GM18867 (cell line): ENCODE results near the gene ALK.

Experiments
- ATAC-seq: cut with Tn5 transposase; IDR thresholded peaks from one replicate; pipeline ENCODE4 v1.9.1; 2021; ENCODE audit warnings: mild to moderate bottlenecking, moderate library complexity; ENCODE audit not compliant: unreplicated experiment

ALK gene

DNA sequence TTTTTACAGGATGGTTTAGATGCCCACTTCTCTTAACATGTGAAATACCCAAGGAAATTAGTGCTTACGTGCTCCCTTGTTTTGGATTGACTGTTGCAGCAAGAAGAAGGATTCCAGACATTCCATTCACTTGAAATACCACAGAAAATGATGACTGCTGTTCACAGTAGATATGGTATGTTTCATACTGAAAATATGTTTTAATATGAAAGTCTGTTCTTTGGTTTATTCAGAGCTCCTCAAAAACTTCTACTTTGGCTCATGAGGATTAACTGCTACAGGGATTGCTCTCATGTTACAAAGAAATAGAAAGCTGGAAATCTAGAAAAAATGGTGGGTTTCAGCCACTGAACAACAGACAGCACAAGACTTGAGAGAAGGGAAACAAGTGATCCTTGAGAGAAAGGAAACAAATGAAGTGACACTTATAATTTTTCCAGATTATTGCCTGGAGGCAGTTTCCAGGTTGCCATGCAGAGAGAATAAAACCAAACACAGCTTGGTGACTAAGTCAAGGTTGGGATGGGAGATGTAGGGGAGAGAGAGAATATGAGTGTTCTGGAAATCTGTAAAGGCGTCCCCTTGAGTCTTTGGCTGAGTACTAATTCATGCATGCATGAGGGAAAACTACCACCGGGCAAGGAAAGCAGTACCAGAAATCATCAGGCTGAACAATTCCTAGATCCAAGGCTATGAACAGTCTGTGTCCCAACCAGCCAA, 458.0 kb downstream of the ALK start:
- no peak for ATAC-seq

- no peak for ATAC-seq
These were observed 459.1 kb downstream of the ALK start for GRCh38 chr2:29462293-29462692.

- ATAC-seq = no peak
These were observed 461.2 kb downstream of the ALK start for GRCh38 chr2:29460190-29460589.

- ATAC-seq = no peak
These were observed 461.8 kb downstream of the ALK start for GRCh38 chr2:29459445-29460179.

GRCh38 chr2:29456429-29456828, 465.0 kb downstream of the ALK start:
- ATAC-seq = no peak

GRCh38 chr2:29455200-29455860, 466.1 kb downstream of the ALK start:
- ATAC-seq = no peak

DNA sequence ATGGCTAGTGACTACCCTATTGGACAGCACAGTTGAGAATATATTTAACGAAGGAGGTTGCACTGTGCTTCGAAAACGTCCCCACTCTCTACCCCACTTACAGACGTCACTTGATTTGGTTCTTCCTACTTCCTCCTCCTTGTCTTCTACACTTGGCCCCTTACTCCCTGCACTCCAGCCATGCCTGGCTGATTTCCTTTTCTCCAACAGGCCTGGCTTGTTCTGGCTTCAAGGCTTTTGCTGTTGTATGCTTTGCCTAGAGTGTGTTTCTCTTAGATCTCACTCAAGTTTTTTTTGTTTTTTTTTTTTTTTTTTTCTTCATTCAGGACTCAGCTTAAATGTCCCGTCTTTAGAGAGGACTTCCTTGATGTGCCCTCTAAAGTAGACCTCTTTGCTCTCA, 469.4 kb downstream of the ALK start:
- ATAC-seq = no peak

DNA sequence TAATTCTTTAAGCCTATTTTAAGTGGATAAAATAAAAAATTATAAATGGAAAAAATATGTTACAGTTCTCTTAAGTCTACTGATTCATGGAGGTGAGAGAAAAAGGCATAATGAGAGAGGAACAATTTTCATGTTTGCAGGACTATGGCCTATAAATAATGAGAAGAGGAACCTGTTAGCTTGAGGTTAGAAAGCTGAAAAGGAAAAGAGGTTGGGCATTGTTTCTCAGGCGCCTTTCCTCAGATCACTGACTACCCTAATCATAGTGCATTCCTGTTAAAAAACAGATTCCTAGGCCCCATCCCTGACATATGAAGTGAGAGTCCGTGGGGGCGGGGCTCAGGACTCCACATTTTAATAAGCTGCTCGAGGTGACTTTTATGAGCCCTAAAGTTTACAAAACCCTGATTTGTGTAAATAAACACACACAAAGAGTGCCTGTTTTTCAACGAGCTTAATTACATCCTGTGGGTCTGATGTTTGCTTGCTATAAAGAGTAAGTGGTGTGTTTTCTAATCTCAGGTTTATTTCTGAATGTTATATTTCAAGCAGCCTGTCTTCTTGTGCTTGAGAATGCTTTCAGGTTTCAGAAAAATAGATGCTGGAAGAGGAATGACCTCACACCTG, 470.7 kb downstream of the ALK start:
- no peak for ATAC-seq

DNA sequence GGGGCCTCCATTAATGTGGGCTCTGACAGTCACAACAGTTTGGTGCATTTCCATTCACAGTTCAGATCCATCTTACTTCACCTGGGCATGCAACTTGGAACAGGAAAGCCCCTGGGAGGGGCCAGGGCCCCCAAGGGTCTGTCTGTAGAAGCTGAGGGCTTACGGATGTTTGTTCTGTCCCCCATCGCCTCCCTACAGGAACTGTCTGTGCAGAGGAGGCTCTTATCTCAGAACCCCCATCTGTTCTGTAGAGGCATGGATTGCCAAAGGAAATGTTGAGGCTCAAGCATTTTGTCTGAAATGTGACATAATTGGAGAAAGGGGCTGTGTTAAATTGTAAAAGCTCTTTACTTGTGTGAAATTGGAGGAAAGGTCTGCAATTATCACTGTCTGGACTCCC, 471.9 kb downstream of the ALK start:
- ATAC-seq = no peak

- no peak for ATAC-seq
These were observed 473.2 kb downstream of the ALK start for GRCh38 chr2:29448096-29448688.

- no peak for ATAC-seq
These were observed 473.9 kb downstream of the ALK start for GRCh38 chr2:29447513-29447912.

- ATAC-seq = no peak
These were observed 474.5 kb downstream of the ALK start for GRCh38 chr2:29446847-29447246.

DNA sequence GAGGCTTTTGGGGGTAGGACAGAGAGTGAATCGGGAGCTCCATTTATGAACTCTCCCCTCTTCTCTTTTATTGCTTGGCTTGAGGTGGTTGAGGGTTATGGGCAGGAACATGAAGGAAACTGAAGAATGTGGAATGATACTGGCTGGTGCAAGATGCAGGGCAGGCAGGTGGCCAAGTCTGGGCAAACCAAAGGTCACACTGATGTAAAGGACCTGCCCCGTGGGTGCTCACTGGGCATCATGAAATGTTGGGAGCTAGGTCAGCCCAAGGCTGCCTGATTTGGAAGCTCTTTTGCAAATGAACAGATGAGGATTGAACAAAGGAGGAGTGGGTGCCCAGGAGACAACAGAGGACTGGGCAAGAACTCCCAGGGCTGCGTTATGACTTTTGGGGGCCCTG, 477.2 kb downstream of the ALK start:
- ATAC-seq = no peak

DNA sequence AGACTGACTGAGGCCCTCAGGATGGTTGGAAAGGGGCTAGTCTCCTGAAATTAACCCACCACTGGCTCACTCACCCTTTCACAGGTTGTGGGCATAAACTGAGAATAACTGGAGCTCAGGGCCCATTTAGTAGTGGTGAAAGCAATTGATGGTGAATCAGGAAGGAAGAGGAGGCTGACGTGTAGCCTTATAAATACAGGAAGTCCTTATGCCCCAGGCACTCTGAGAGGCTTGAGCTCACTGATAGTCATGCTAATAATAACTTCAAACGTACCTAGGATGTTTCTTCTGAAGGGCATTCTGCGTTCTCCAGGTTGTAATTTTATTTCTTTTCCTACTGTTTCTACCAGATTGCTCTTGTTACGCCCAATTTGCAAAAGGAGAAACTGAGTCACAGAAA, 477.8 kb downstream of the ALK start:
- no peak for ATAC-seq

DNA sequence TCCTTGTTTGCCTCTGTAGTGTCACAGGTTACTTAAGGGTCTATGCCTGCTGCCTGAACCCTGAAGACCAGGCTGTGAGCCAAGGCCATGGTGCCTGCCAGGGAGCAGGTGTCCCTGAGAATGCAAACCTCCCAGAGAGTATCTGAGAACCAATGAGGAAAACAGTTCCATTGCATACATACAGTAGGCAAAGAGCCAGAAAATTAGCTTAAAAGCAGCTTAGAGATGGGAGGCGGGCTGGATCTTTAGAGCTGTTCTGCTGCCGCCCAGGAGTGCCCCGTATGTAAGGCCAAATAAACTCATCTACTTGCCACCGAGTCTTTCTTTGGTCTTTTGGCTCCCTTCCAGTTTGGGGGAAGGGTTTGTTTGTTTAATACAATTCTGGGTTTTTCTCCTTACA, 478.2 kb downstream of the ALK start:
- no peak for ATAC-seq

- ATAC-seq = no peak
These were observed 480.3 kb downstream of the ALK start for GRCh38 chr2:29440921-29441623.

DNA sequence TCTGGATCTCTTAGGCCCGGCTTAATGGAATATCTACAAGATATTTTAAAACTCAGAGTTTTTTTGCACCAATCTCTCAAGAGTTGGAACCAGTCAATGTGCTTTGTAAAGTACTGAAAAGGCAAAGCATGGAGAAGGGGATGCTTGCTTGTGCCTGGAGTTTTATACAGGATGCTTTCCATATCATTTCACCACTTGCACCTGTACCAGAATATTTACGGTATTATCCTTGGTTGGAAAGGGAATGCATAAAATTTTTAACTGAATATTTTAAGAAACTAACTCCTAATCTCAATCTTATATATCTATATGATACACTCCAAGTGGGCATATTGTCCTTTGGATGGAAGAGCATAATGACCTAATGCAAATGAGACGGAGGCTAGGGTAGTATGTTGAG, 487.5 kb downstream of the ALK start:
- no peak for ATAC-seq

GRCh38 chr2:29433128-29433527, 488.3 kb downstream of the ALK start:
- ATAC-seq = no peak

GRCh38 chr2:29431485-29431884, 489.9 kb downstream of the ALK start:
- no peak for ATAC-seq

DNA sequence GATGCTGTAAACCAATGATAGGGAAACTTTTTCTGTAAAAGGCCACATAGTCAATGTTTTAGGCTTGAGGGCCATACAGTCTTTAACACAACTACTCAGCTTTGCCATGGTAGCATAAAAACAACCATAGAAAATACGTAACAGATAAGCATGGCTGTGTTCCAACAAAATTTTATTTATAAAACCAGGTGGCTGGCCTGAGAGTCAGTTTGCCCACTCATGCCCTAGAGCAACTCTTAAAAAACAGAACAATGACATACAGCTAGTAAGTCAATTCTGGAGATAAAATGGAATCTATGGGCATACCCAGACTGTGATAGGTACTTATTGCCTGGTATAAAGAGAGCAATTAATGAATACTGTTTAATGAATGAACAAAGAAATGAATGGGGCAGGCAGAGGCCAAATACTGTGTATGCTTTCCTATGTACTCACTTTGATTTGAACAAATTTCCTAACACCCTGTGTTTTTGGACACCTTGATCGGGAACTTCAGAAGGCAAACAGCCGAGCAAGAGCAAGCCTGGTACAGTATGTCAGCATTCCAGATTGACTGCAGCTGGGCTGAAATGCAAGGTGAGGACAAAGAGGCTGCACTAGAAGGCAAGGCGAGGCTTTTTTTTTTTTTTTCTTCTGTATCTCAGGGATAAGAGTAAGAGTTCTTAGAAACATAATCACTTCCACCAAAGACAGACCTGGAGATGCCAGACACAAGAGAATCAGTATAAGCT, 490.8 kb downstream of the ALK start:
- no peak for ATAC-seq
